ENCODE data around the gene CACNB2.
A peak's percentile ranks its signal among the peaks of the same experiment; 100 is the strongest.
"Not testable (repeated sequence)": the region's sequence is repeated elsewhere in the genome, so short reads cannot be mapped to it uniquely, and the experiment has no call there.

CACNB2 gene

DNA sequence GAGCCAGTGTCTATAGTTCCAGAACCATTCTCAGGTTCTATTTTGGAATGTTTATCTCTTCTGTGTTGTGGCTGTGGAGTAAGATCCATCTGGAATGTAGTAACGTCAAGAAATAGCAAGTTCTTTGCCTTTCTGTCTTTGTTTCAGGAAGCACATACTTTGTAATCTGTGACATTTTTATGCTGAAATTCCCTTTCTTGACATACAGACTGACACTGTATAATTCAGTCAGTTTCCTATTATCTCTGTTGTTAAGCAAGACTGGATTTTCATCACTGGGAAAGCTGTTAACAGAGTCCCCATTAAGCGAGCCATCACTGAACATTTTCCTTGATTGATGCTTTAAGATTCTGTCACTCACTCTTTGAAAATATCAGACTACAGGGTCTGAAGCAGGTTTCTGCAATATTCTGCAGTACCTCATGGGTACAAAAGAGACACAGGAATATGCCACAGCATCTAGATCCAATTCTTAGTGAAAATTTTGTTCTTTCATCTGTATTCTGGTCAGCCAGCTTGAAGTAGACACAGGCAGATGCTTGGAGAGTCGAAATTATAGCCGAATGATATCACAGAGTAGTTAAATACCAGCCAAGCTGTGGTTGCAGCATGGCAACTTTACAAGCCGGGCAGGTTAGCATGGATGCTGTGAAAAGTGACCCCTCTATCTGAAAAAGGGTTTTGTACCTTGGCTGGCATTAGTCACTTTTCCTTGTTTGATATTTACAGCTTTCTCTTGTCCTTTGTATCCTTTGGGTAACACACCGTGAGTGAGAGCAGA lies 62.6 kb downstream of the CACNB2 start:
- DNase-seq, result no peak

DNA sequence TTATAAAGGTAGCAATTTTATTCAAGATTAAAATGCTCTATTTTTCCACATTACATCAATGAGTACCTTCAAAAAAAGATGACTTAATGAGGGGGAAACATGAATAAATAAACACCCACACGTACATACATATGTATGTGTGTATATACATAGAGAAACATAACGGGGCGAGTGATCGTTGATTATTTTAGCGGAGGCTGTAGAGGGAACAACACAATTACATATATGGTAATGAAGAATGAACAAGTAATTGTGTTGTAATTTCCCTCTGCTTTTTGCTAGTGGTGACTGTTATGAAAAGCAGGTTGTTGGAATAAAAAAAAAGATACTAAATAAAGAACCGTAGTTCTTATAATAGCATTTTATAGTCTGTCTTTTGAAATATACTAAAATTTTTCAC lies 63.2 kb downstream of the CACNB2 start:
- DNase-seq, result no peak

GRCh38 chr10:18204039-18204835 lies 64.0 kb downstream of the CACNB2 start:
- no peak for DNase-seq

DNA sequence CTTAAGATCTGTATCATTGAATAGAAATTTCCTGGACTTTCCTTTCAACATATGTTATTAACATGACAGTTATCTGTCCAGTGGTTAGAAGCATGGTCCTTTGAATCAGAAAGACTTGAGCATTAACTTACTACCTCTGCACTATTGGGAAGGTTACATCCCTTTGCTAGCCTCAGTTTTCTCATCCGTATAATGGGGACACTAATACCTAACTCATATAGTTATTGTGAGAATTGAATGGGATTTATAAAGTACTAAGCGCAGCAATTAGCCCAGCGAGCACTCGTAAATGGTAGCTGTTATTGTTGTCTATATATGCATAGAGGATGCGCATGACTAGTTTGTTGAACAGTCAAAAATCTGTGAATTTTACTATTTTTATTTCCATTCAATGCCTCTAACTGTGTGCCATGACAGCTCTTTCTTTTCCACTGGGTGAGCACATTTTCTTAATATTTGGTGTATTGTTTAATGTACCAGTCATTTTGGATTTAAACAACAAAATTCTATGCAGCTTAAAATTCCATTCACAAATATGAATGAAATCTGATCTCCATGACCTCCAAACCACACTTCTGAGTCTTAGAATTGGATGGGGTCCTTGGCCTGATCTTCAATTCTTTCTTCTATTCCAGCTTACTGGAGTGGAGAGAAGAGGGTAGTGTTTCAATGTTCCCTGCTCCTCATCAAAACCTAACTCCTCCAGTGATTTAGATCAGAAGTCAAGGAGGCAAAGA lies 65.0 kb downstream of the CACNB2 start:
- no peak for DNase-seq

DNA sequence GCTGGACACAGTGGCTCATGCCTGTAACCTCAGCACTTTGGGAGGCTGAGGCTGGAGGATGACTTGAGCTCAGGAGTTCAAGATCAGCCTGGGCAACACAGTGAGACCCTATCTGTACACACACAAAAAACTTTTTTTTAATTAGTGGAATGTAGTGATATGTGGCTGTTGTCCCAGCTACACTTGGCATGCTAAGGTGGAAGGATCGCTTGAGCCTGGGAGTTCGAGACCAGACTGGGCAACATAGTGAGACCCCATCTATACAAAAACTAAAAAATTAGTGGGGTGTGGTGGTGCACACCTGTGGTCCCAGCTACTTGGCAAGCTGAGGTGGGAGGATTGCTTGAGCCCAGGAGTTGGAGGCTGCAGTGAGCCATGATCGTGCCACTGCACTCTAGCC lies 68.0 kb downstream of the CACNB2 start:
- DNase-seq, result not testable (repeated sequence)

- DNase-seq, result no peak
These were observed 69.0 kb downstream of the CACNB2 start for GRCh38 chr10:18209241-18209640.

DNA sequence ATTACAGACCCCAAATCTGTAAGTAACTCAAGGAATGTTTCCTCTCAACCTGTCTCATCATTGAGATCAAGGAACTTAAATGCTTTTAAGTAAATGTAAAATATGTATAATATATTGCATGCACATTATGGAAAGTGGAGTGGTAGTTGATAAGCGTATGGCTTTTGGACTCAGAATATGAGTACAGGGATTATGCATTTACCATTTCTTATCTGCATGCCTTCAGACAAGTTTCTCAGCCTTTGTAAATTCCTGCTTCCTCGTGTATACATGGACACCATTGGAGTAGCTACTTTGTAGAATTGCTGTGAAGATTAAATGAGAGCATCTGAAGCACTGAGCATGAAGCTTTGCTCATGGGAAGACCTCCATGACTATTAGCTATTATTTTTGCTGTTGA lies 70.5 kb downstream of the CACNB2 start:
- DNase-seq, result no peak

DNA sequence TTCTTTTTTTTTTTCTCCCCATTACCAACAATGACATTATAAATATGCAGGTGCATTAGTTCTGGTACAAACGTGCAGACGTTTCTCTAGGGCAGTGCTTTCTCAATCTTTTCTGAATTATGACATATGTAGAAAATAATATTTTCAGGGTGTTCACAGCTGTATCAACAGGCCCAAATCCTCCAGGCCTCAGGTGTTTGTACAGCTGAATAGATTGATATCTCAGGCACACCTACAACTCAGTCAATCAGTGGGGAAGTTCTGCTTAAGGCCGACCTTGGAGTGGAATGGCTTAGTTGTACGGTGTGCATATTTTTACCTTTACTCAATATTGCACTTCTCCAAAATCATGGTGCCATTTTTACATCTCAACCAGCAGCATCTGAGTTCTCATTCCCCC lies 71.6 kb downstream of the CACNB2 start:
- DNase-seq, result no peak

- no peak for DNase-seq
These were observed 73.0 kb downstream of the CACNB2 start for GRCh38 chr10:18213271-18213670.

DNA sequence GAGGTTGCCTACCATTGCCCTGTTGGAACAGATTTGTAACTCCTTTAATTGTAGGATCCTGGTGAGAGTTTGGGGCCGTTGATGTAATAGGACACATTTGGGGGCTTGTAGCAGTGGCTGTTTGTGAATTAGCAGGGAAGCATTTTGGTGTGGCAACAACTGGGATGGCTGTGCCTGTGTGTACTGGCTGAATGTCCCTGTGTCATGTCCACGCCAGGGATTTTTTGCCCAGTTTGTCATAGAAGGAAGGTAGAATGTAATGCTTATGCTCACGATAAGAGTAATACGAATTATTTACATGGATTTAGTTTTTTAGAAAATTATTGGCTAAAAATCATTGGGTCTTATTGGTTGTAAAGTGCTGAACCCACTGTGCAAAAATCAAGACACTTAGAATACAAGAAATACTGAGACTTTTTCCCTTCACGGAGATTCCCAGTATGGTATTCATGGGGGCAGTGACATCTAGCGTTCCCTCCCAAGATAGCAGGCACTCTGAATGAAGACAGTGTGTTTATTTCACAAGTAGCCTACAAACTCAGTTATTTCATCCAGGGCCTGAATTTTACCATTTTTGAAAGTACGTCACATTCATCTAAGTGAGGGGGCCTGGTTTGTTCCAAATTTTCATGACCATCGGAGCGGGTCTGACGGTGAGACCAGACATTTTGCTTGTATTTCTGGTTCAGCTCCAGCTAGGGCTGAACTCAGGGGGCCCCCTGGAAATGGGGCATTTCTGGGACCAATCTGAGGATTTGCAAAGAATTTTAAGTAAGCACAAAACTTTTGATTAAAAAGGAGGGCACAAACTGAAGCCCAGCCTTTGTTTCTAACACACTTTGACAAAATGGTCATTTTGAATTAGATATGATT lies 74.7 kb downstream of the CACNB2 start:
- DNase-seq, result peak; percentile 23

DNA sequence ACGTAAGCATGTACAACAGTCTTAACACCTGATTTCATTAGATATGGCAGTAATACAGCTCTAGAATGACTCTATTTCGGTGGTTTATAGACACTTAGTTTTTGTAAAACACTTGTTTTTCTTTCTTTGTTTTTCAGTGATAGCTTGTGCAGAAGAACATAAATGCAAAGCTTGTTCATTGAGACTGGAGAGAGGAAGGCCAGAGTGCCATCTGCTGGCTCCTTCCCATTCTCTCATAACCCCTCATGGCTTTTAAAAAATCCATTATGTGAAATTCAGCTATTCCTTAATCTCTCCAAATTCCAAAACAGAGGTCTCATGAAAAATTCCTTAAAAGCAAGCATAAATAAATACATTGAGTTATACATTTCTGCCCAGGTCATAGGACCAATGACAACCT lies 76.3 kb downstream of the CACNB2 start:
- DNase-seq, result no peak

- DNase-seq, result no peak
These were observed 77.4 kb downstream of the CACNB2 start for GRCh38 chr10:18217577-18217976.

- no peak for DNase-seq
These were observed 78.9 kb downstream of the CACNB2 start for GRCh38 chr10:18219146-18219545.

- no peak for DNase-seq
These were observed 80.9 kb downstream of the CACNB2 start for GRCh38 chr10:18221123-18221522.

DNA sequence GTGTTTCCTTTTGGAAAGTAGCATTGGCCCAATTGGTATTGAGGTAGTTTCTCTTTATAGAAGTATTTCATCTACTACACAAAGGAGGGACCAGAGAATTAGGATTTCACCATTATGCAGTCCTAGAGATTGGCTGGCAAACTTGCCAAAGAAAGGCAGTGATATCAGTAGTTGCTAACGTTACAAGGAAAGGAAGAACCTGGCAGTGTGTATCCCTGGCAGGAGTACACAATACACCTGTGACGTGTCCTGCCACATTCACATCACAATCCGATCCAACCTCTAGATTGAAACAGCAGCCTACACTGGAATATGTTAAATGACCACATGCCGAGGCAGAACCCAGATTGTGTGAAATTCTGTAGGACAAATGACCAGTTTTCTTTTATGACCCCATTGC lies 81.7 kb downstream of the CACNB2 start:
- no peak for DNase-seq

GRCh38 chr10:18222866-18223265 lies 82.6 kb downstream of the CACNB2 start:
- no peak for DNase-seq

GRCh38 chr10:18223898-18224297 lies 83.7 kb downstream of the CACNB2 start:
- DNase-seq, result no peak

GRCh38 chr10:18224626-18225445 lies 84.6 kb downstream of the CACNB2 start:
- DNase-seq, result no peak

- no peak for DNase-seq
These were observed 86.1 kb downstream of the CACNB2 start for GRCh38 chr10:18226336-18226735.

DNA sequence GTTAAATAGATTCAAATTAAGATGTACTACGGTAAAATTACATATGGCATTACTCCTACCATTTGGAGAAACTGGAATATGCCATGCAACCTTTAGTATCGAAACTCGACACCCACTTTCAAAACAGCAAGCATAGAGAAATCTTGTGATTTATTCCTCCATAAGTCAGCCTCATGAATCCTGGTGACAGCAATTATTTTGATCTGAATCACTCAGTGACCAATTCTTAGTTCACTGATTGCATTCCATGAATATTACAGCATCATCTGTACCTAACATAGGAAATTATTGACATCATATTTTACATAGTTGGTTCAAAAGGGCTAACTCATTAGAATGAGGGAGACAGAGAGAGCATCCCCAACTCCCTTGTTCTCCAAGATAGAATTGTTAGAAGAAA lies 89.6 kb downstream of the CACNB2 start:
- no peak for DNase-seq

- DNase-seq, result no peak
These were observed 90.6 kb downstream of the CACNB2 start for GRCh38 chr10:18230794-18231193.

DNA sequence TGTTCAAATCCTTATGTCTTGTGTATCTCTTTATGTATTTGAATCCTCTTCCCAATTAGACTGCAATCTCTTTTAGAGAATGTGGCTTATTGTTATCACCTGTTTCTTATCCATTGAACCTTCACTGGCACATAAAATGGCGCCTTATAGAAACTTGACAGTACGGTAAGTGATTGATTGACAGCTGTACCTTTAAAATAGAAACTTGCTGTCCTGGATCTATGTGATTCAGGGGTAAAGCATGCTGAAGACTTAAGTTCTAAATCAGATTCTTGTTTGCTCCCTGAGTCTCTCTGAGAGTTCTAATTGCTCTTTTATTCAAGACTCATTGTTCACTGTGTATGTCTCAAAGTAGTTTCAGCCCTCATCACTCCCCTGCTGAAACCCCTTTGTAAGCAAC lies 91.3 kb downstream of the CACNB2 start:
- DNase-seq, result no peak
